ENCODE data around the gene PLPPR1. TPM values are rescaled to one million over a fixed set of nuclear protein-coding genes. Genes with fewer than 3 reads are reported as not detected.

PLPPR1 gene
- total RNA-seq, 1 experiment from 2014 or later: not detected

DNA sequence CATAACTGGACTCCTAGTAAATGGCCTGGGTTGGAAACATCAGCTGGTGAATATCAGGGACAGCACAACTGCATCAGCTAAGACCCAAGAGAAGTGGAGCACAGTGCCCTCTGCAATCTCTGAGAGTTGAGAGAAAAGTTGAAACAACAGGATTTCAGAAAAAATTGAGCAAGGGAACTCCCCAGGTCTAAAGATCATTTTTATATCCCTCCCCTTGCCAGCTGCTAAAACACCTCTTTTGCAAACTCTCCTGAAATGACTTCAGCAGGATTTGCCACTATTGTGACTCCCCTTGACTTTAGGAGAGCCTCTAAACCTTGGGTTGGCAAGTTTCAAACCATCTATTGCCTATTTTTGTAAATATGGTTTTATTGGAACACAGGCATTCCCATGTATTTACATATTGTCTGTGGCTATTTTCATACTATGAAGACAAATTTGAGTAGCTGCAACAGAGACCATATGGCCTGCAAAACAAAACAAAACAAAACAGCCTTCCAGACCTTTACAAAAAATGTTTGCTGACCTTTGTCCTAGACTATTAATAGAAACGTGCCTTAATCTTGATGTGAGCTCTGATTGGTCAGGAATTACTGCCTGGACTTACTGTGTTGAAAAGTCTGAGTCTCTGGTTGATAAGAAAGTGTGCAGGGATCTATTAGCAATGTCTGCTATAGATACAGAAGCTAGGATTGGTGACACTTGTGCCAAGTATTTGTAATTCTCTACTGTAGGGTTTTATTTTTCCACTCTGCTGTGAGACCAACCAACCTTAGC lies 37.7 kb upstream of the PLPPR1 start:
- Histone ChIP-seq H3K36me3 (ENCODE audit: control insufficient read depth, insufficient read depth, low read length) (no peaks in the 10 kb centered on the region), H3K4me3 (ENCODE audit: low read depth in 2 of 2, low read length in 2 of 2) (no peak overlapping the region), H3K27ac (ENCODE audit: low read length) (no peak overlapping the region), H3K27me3 (ENCODE audit: control insufficient read depth, insufficient read depth, low read length) (no peaks in the 10 kb centered on the region), H3K9me3 (ENCODE audit: control insufficient read depth, insufficient read depth, low read depth, low read length) (no peaks in the 10 kb centered on the region), H3K4me1 (ENCODE audit: control insufficient read depth, insufficient read depth, low read length) (no peaks in the 10 kb centered on the region)
- ATAC-seq (no peak), DNase-seq (ENCODE audit: low read depth, low spot score) (no peak)
- intact Hi-C loops (cut with micrococcal nuclease; ENCODE audit: unreplicated experiment): no loop called here
- no TSS peak for BruUV-seq (replicated peaks)
- in situ Hi-C loops (cut with HindIII; ENCODE audit: low pct_unique_long_range_greater_than_20kb, low sequenced_read_pairs): no loop called here
- TF ChIP-seq, protein P1, sequence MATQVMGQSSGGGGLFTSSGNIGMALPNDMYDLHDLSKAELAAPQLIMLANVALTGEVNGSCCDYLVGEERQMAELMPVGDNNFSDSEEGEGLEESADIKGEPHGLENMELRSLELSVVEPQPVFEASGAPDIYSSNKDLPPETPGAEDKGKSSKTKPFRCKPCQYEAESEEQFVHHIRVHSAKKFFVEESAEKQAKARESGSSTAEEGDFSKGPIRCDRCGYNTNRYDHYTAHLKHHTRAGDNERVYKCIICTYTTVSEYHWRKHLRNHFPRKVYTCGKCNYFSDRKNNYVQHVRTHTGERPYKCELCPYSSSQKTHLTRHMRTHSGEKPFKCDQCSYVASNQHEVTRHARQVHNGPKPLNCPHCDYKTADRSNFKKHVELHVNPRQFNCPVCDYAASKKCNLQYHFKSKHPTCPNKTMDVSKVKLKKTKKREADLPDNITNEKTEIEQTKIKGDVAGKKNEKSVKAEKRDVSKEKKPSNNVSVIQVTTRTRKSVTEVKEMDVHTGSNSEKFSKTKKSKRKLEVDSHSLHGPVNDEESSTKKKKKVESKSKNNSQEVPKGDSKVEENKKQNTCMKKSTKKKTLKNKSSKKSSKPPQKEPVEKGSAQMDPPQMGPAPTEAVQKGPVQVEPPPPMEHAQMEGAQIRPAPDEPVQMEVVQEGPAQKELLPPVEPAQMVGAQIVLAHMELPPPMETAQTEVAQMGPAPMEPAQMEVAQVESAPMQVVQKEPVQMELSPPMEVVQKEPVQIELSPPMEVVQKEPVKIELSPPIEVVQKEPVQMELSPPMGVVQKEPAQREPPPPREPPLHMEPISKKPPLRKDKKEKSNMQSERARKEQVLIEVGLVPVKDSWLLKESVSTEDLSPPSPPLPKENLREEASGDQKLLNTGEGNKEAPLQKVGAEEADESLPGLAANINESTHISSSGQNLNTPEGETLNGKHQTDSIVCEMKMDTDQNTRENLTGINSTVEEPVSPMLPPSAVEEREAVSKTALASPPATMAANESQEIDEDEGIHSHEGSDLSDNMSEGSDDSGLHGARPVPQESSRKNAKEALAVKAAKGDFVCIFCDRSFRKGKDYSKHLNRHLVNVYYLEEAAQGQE (IDR thresholded peaks at IDR 0.05; ENCODE audit: insufficient read depth in 1 of 2, low read depth in 2 of 2, low read length in 1 of 2): no peak
- no peak for TF ChIP-seq POLR2AphosphoS5 (IDR thresholded peaks at IDR 0.05; ENCODE audit: low read depth, low read length)
- TF ChIP-seq, protein P2, sequence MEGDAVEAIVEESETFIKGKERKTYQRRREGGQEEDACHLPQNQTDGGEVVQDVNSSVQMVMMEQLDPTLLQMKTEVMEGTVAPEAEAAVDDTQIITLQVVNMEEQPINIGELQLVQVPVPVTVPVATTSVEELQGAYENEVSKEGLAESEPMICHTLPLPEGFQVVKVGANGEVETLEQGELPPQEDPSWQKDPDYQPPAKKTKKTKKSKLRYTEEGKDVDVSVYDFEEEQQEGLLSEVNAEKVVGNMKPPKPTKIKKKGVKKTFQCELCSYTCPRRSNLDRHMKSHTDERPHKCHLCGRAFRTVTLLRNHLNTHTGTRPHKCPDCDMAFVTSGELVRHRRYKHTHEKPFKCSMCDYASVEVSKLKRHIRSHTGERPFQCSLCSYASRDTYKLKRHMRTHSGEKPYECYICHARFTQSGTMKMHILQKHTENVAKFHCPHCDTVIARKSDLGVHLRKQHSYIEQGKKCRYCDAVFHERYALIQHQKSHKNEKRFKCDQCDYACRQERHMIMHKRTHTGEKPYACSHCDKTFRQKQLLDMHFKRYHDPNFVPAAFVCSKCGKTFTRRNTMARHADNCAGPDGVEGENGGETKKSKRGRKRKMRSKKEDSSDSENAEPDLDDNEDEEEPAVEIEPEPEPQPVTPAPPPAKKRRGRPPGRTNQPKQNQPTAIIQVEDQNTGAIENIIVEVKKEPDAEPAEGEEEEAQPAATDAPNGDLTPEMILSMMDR (IDR thresholded peaks at IDR 0.05): no peak
- no peak for TF ChIP-seq SIN3A (IDR thresholded peaks at IDR 0.05; ENCODE audit: borderline replicate concordance, insufficient read depth, low read depth, low read length)
- TF ChIP-seq TCF7L2 (IDR thresholded peaks at IDR 0.05; ENCODE audit: low read depth, low read length): no peak
- ChIA-PET CTCF (no interaction called here), POLR2A (no interaction called here)

DNA sequence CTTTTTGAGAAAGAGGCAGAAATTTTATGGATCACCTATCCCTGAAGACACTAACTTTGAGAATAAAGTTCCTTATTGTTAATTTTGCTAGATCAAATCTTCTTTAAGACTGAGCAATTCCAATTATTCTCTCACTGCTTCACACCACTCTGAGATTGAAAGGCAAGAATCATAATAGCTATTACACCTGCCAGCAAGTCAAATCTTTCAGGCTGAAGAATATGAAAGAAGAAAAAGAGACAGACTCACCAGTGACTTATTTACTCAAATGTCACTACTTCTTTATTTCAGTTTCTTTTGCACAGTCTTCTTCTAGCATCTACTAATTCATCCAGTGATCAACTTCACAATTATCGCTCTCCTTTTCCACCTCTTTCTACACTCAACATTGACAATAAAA lies 35.9 kb upstream of the PLPPR1 start:
- TF ChIP-seq POLR2AphosphoS5 (IDR thresholded peaks at IDR 0.05; ENCODE audit: low read depth, low read length) (no peak), SIN3A (IDR thresholded peaks at IDR 0.05; ENCODE audit: borderline replicate concordance, insufficient read depth, low read depth, low read length) (no peak), TCF7L2 (IDR thresholded peaks at IDR 0.05; ENCODE audit: low read depth, low read length) (no peak)
- TF ChIP-seq, protein P1 (IDR thresholded peaks at IDR 0.05; ENCODE audit: insufficient read depth in 1 of 2, low read depth in 2 of 2, low read length in 1 of 2): no peak
- TF ChIP-seq, protein P2 (IDR thresholded peaks at IDR 0.05): no peak
- no peaks in the 10 kb centered on the region for H3K36me3 ChIP-seq (ENCODE audit: control insufficient read depth, insufficient read depth, low read length)
- H3K27ac ChIP-seq (ENCODE audit: low read length): no peak overlapping the region
- in situ Hi-C loops (cut with HindIII; ENCODE audit: low pct_unique_long_range_greater_than_20kb, low sequenced_read_pairs): no loop called here
- no peak overlapping the region for H3K4me3 ChIP-seq (ENCODE audit: low read depth in 2 of 2, low read length in 2 of 2)
- intact Hi-C loops (cut with micrococcal nuclease; ENCODE audit: unreplicated experiment): no loop called here
- BruUV-seq (replicated peaks): no TSS peak
- ChIA-PET CTCF (no interaction called here), POLR2A (no interaction called here)
- DNase-seq (ENCODE audit: low read depth, low spot score): no peak
- no peaks in the 10 kb centered on the region for H3K27me3 ChIP-seq (ENCODE audit: control insufficient read depth, insufficient read depth, low read length)
- H3K4me1 ChIP-seq (ENCODE audit: control insufficient read depth, insufficient read depth, low read length): no peaks in the 10 kb centered on the region
- no peak for ATAC-seq
- H3K9me3 ChIP-seq (ENCODE audit: control insufficient read depth, insufficient read depth, low read depth, low read length): no peaks in the 10 kb centered on the region

Measured in Panc1 (cell line).